Measurements from ENCODE around the gene GNA14. TPM values are rescaled to one million over a fixed set of nuclear protein-coding genes. Genes with fewer than 3 reads are reported as not detected.

The GNA14 gene
- total RNA-seq, 1 experiment from 2014 or later, result 1.3 TPM

GRCh38 chr9:77569335-77569734 lies 78.8 kb downstream of the GNA14 start:
- Histone ChIP-seq H3K27me3 (ENCODE audit: insufficient read depth, low read depth) (no peaks in the 10 kb centered on the region), H3K36me3 (ENCODE audit: low read depth) (no peaks in the 10 kb centered on the region), H3K27ac (no peak overlapping the region), H3K9me2 (ENCODE audit: insufficient read depth) (no peaks in the 10 kb centered on the region), H3F3A (ENCODE audit: insufficient read depth, low read depth) (no peaks in the 10 kb centered on the region), H4K20me1 (ENCODE audit: insufficient read depth) (no peaks in the 10 kb centered on the region), H3K4me3 (no peak overlapping the region), H3K9me3 (ENCODE audit: insufficient read depth, low read depth) (no peaks in the 10 kb centered on the region), H2AFZ (no peak overlapping the region), H3K4me2 (no peak overlapping the region), H3K4me1 (replicated peaks; ENCODE audit: insufficient read depth) (no peaks in the 10 kb centered on the region), H3K79me2 (ENCODE audit: low read depth) (no peaks in the 10 kb centered on the region)
- intact Hi-C loops (cut with micrococcal nuclease; ENCODE audit: unreplicated experiment), result no loop called here
- BruUV-seq (replicated peaks), result no TSS peak
- TF ChIP-seq EZH2 (IDR thresholded peaks at IDR 0.05; ENCODE audit: low read depth), result no peak
- TF ChIP-seq CTCF (conservative IDR thresholded peaks at IDR 0.05), result no peak
- ChIA-PET CTCF (interaction anchor here (0.7 kb wide), 1 partner anchor 528 kb away, joined by 3 read pairs; no protein-coding TSS in a partner anchor), POLR2A (ENCODE audit: unreplicated experiment) (no interaction called here)
- DNase-seq, result no peak

GRCh38 chr9:77563174-77563573 lies 84.9 kb downstream of the GNA14 start:
- H3K4me2 ChIP-seq, result no peak overlapping the region

GRCh38 chr9:77562019-77562748 lies 85.9 kb downstream of the GNA14 start:
- Histone ChIP-seq H3K27me3 (ENCODE audit: insufficient read depth, low read depth) (no peaks in the 10 kb centered on the region), H3F3A (ENCODE audit: insufficient read depth, low read depth) (no peaks in the 10 kb centered on the region), H4K20me1 (ENCODE audit: insufficient read depth) (no peaks in the 10 kb centered on the region), H3K79me2 (ENCODE audit: low read depth) (no peaks in the 10 kb centered on the region), H3K36me3 (ENCODE audit: low read depth) (no peaks in the 10 kb centered on the region), H3K27ac (no peak overlapping the region), H3K4me2 (no peak overlapping the region), H3K4me1 (replicated peaks; ENCODE audit: insufficient read depth) (no peaks in the 10 kb centered on the region), H3K4me3 (no peak overlapping the region), H3K9me3 (ENCODE audit: insufficient read depth, low read depth) (no peaks in the 10 kb centered on the region), H2AFZ (no peak overlapping the region), H3K9me2 (ENCODE audit: insufficient read depth) (no peaks in the 10 kb centered on the region)
- TF ChIP-seq EZH2 (IDR thresholded peaks at IDR 0.05; ENCODE audit: low read depth), result no peak
- intact Hi-C loops (cut with micrococcal nuclease; ENCODE audit: unreplicated experiment), result no loop called here
- no TSS peak for BruUV-seq (replicated peaks)
- ChIA-PET POLR2A (ENCODE audit: unreplicated experiment) (no interaction called here), CTCF (no interaction called here)
- DNase-seq, result no peak

More at GRCh38 chr9:77563174-77563573, 84.9 kb downstream of the GNA14 start:
- Histone ChIP-seq H3K9me3 (ENCODE audit: insufficient read depth, low read depth) (no peaks in the 10 kb centered on the region), H3K4me1 (replicated peaks; ENCODE audit: insufficient read depth) (no peaks in the 10 kb centered on the region), H3K4me3 (no peak overlapping the region), H2AFZ (no peak overlapping the region), H4K20me1 (ENCODE audit: insufficient read depth) (no peaks in the 10 kb centered on the region), H3F3A (ENCODE audit: insufficient read depth, low read depth) (no peaks in the 10 kb centered on the region), H3K79me2 (ENCODE audit: low read depth) (no peaks in the 10 kb centered on the region), H3K27me3 (ENCODE audit: insufficient read depth, low read depth) (no peaks in the 10 kb centered on the region), H3K27ac (no peak overlapping the region), H3K9me2 (ENCODE audit: insufficient read depth) (no peaks in the 10 kb centered on the region), H3K36me3 (ENCODE audit: low read depth) (no peaks in the 10 kb centered on the region)
- ChIA-PET POLR2A (ENCODE audit: unreplicated experiment) (no interaction called here), CTCF (no interaction called here)
- DNase-seq, result no peak
- intact Hi-C loops (cut with micrococcal nuclease; ENCODE audit: unreplicated experiment), result no loop called here
- no peak for TF ChIP-seq CTCF (conservative IDR thresholded peaks at IDR 0.05)
- TF ChIP-seq EZH2 (IDR thresholded peaks at IDR 0.05; ENCODE audit: low read depth), result no peak
- BruUV-seq (replicated peaks), result no TSS peak

Data from PC-9 (cell line).